GM21423 (cell line): Measurements from ENCODE around the gene DEGS2.

Experiments
- ATAC-seq: cut with Tn5 transposase; IDR thresholded peaks from one replicate; pipeline ENCODE4 v1.9.1; 2021; ENCODE audit warnings: mild to moderate bottlenecking, moderate library complexity; ENCODE audit not compliant: unreplicated experiment

The DEGS2 gene

GRCh38 chr14:100116134-100116533, 43.3 kb downstream of the DEGS2 start:
- ATAC-seq, result no peak

- no peak for ATAC-seq
Observed at GRCh38 chr14:100115726-100116125, 43.7 kb downstream of the DEGS2 start.

GRCh38 chr14:100115236-100115635, 44.2 kb downstream of the DEGS2 start:
- no peak for ATAC-seq

GRCh38 chr14:100114109-100114765, 45.2 kb downstream of the DEGS2 start:
- ATAC-seq, result no peak

GRCh38 chr14:100111931-100112704, 47.3 kb downstream of the DEGS2 start:
- no peak for ATAC-seq

GRCh38 chr14:100110816-100111215, 48.6 kb downstream of the DEGS2 start:
- ATAC-seq, result no peak

- ATAC-seq, result no peak
Observed at GRCh38 chr14:100109594-100109955, 49.9 kb downstream of the DEGS2 start.

- no peak for ATAC-seq
Observed at GRCh38 chr14:100108840-100109593, 50.4 kb downstream of the DEGS2 start.

GRCh38 chr14:100108042-100108825, 51.2 kb downstream of the DEGS2 start:
- peak; percentile 78 for ATAC-seq

GRCh38 chr14:100107236-100107635, 52.2 kb downstream of the DEGS2 start:
- ATAC-seq, result no peak

GRCh38 chr14:100106250-100107112, 53.0 kb downstream of the DEGS2 start:
- no peak for ATAC-seq

- ATAC-seq, result no peak
Observed at GRCh38 chr14:100105357-100106169, 53.9 kb downstream of the DEGS2 start.

GRCh38 chr14:100104523-100105300, 54.7 kb downstream of the DEGS2 start:
- ATAC-seq, result no peak

- ATAC-seq, result no peak
Observed at GRCh38 chr14:100104006-100104352, 55.5 kb downstream of the DEGS2 start.

- no peak for ATAC-seq
Observed at GRCh38 chr14:100103250-100104005, 56.0 kb downstream of the DEGS2 start.

GRCh38 chr14:100102156-100102785, 57.2 kb downstream of the DEGS2 start:
- no peak for ATAC-seq

GRCh38 chr14:100100032-100100703, 59.3 kb downstream of the DEGS2 start:
- ATAC-seq, result no peak
